ENCODE measurements around the gene CUL3. TPM values are rescaled to one million over a fixed set of nuclear protein-coding genes. Genes with fewer than 3 reads are reported as not detected.

Gene CUL3
- total and polyA plus RNA-seq, 2 of the 8 experiments (the other 6 are each of a cell fraction or from before 2014, with no cell fraction given): 28.5 to 113 TPM

GRCh38 chr2:224421065-224421464 lies 164.1 kb downstream of the CUL3 start:
- ChIA-PET POLR2A (ENCODE audit: partially characterized antibody) (interaction anchor here (1.4 kb wide), 1 partner anchor 22 kb away, joined by 4 read pairs; no protein-coding TSS in a partner anchor), CTCF (ENCODE audit: partially characterized antibody) (interaction anchor here (0.8 kb wide), 1 partner anchor 37 kb away, joined by 4 read pairs; no protein-coding TSS in a partner anchor)
- WGBS, 2 experiments (ENCODE audit: extremely low coverage in 1 of 2, insufficient coverage in 1 of 2, insufficient read length in 1 of 2, insufficient replicate concordance in 2 of 2, low coverage in 1 of 2, low lambda C conversion rate in 2 of 2, missing lambda C conversion rate in 1 of 2): 83% methylated on average over 2 of the region's 2 CpGs; no CpG with 5 or more reads in 1 of the 2 experiments
- Histone ChIP-seq H3K36me3 (ENCODE audit: control insufficient read depth in 2 of 4, insufficient read depth in 4 of 4, low read length in 3 of 4) (0 out of 8 replicates have a peak, but pooled peaks cover 0 to 2% (median 0%) of the 10 kb centered on the region in 4 experiments), H4K91ac (replicated peaks; ENCODE audit: insufficient read length, low read length) (no peak overlapping the region), H4K8ac (ENCODE audit: extremely low read depth, insufficient read depth, low read length) (no peak overlapping the region), H4K20me1 (replicated peaks in 1 of 2; ENCODE audit: control insufficient read depth in 1 of 2, insufficient read depth in 2 of 2, low read length in 2 of 2) (no peaks in the 10 kb centered on the region), H3K14ac (ENCODE audit: insufficient read length) (no peak overlapping the region), H2BK20ac (ENCODE audit: low read length) (no peak overlapping the region), H3K4me3 (ENCODE audit: extremely low read depth in 1 of 4, insufficient read depth in 2 of 4, low read depth in 3 of 4, low read length in 4 of 4) (no peak overlapping the region), H2BK120ac (replicated peaks; ENCODE audit: low read depth, low read length) (no peak overlapping the region), H3K4me2 (ENCODE audit: insufficient read depth in 1 of 2, low read depth in 2 of 2, low read length in 2 of 2) (no peak overlapping the region), H3K56ac (replicated peaks; ENCODE audit: insufficient read length, low read depth, low read length) (no peak overlapping the region), H3K9ac (replicated peaks in 1 of 4; ENCODE audit: extremely low read depth in 1 of 4, low read depth in 3 of 4, low read length in 3 of 4) (no peak overlapping the region), H3K79me2 (ENCODE audit: control insufficient read depth in 1 of 2, insufficient read depth in 2 of 2, low read length in 2 of 2) (no peaks in the 10 kb centered on the region), H4K5ac (ENCODE audit: insufficient read length, low read depth, low read length) (no peak overlapping the region), H3K27me3 (replicated peaks in 1 of 4; ENCODE audit: control insufficient read depth in 3 of 4, extremely low read depth in 1 of 4, insufficient read depth in 3 of 4, low read length in 3 of 4) (no peaks in the 10 kb centered on the region), H3K23ac (ENCODE audit: insufficient read length) (no peak overlapping the region), H3K18ac (ENCODE audit: extremely low read depth, low read length) (no peak overlapping the region), H3K4me1 (replicated peaks in 1 of 4; ENCODE audit: control insufficient read depth in 3 of 4, insufficient read depth in 4 of 4, low read length in 3 of 4) (peaks cover 0 to 4% (median 0%) of the 10 kb centered on the region in 4 experiments; a peak in 1 of 7 replicates), H2BK15ac (ENCODE audit: low read length) (no peak overlapping the region), H2BK5ac (ENCODE audit: low read depth, low read length) (no peak overlapping the region), H3K9me3 (ENCODE audit: insufficient read depth in 2 of 2, low read depth in 1 of 2, low read length in 1 of 2) (0 out of 4 replicates have a peak, but pooled peaks cover 0 to 3% of the 10 kb centered on the region in 2 experiments), H3K4ac (replicated peaks; ENCODE audit: insufficient read length, low read depth, low read length) (no peak overlapping the region), H2BK12ac (ENCODE audit: low read depth, low read length) (no peak overlapping the region), H3K23me2 (ENCODE audit: low read depth, low read length) (no peaks in the 10 kb centered on the region), H3K27ac (ENCODE audit: low read depth, low read length) (no peak overlapping the region), H3K79me1 (ENCODE audit: low read depth, low read length) (no peaks in the 10 kb centered on the region), H2AK5ac (ENCODE audit: low read depth, low read length) (no peak overlapping the region), H2AFZ (ENCODE audit: low read length) (no peak overlapping the region)
- DNase-seq (ENCODE audit: low read depth in 1 of 2, low spot score in 2 of 2) (no peak), FAIRE-seq (no peak)
- TF ChIP-seq JUND (IDR thresholded peaks at IDR 0.05; ENCODE audit: low read length) (no peak), SP1 (IDR thresholded peaks at IDR 0.05; ENCODE audit: low read depth, low read length) (no peak), MAX (IDR thresholded peaks at IDR 0.05) (no peak), KDM5A (IDR thresholded peaks at IDR 0.05; ENCODE audit: low read length) (no peak), CREB1 (IDR thresholded peaks at IDR 0.05) (no peak), SAP30 (IDR thresholded peaks at IDR 0.05; ENCODE audit: insufficient read depth, insufficient replicate concordance, low read length) (no peak), TAF1 (IDR thresholded peaks at IDR 0.05; ENCODE audit: low read depth, low read length) (no peak), ZNF274 (IDR thresholded peaks at IDR 0.05; ENCODE audit: borderline replicate concordance, extremely low read depth, low read length) (no peak), TAF7 (optimal IDR thresholded peaks at IDR 0.05; ENCODE audit: borderline replicate concordance, low read depth, low read length) (no peak), BACH1 (IDR thresholded peaks at IDR 0.05; ENCODE audit: low read length) (no peak), EZH2 (IDR thresholded peaks at IDR 0.05; ENCODE audit: low read depth, low read length, severe bottlenecking) (no peak), NRF1 (IDR thresholded peaks at IDR 0.05; ENCODE audit: low read depth, low read length) (no peak), KDM1A (IDR thresholded peaks at IDR 0.05; ENCODE audit: borderline replicate concordance, low read length) (no peak)

Measured in H1 (cell line).